Keratinocyte (primary cell): ENCODE results near the gene NPM3. TPM values are rescaled to one million over a fixed set of nuclear protein-coding genes. Genes with fewer than 3 reads are reported as not detected.

Source experiments
- DNase-seq: peaks from one replicate; pipeline ENCODE4 v3.0.0-alpha.2; 2011; ENCODE audit warnings: low read depth, missing footprints, low spot score
- FAIRE-seq: peaks from 2 replicates; lab custom pipeline; 2011; peaks lifted over from hg19 to GRCh38; lab: Jason Lieb, UNC
- H2AFZ ChIP-seq: 2 replicates; pipeline ENCODE4 v1.6.0; 2012; ENCODE audit warnings: low read length, control low read depth, inconsistent platforms; ENCODE audit not compliant: control insufficient read depth
- H3K27ac ChIP-seq: 2 replicates; pipeline ENCODE4 v1.5.1; 2011; ENCODE audit warnings: low read length; ENCODE audit not compliant: control insufficient read depth, insufficient read depth
- H3K27me3 ChIP-seq: 3 replicates; pipeline ENCODE4 v1.6.0; 2011; ENCODE audit warnings: low read length; ENCODE audit not compliant: control insufficient read depth, insufficient read depth; ENCODE audit errors: extremely low read depth
- H3K36me3 ChIP-seq, 2 experiments: 2 replicates in 1 of 2; 3 replicates in 1 of 2; pipeline ENCODE4 v1.5.1; 2011; ENCODE audit warnings: low read length in 2 of 2, mild to moderate bottlenecking in 1 of 2; ENCODE audit not compliant: control insufficient read depth in 2 of 2, insufficient read depth in 2 of 2; ENCODE audit errors: extremely low read depth in 1 of 2
- H3K4me1 ChIP-seq: 3 replicates; pipeline ENCODE4 v1.5.1; 2011; ENCODE audit warnings: low read length; ENCODE audit not compliant: control insufficient read depth, insufficient read depth; ENCODE audit errors: extremely low read depth
- H3K4me2 ChIP-seq: 3 replicates; pipeline ENCODE4 v1.6.0; 2011; ENCODE audit warnings: low read depth, low read length; ENCODE audit not compliant: control insufficient read depth, insufficient read depth; ENCODE audit errors: extremely low read depth
- H3K4me3 ChIP-seq, 3 experiments: fragments of 200-600 bp in 1 of 3; sonication (generic) in 1 of 3; 2 replicates in 2 of 3; 3 replicates in 1 of 3; pipeline ENCODE4 v1.5.1; 2011 to 2016; ENCODE audit warnings: low read length in 3 of 3, mild to moderate bottlenecking in 3 of 3, control low read depth in 2 of 3, inconsistent platforms in 1 of 3, low read depth in 1 of 3, mixed read lengths in 1 of 3, mixed run types in 1 of 3, moderate library complexity in 1 of 3; ENCODE audit not compliant: control insufficient read depth in 2 of 3, insufficient read depth in 2 of 3; ENCODE audit errors: extremely low read depth in 1 of 3
- H3K79me2 ChIP-seq: 2 replicates; pipeline ENCODE4 v1.6.0; 2012; ENCODE audit warnings: low read length; ENCODE audit not compliant: control insufficient read depth, insufficient read depth
- H3K9ac ChIP-seq: 3 replicates; pipeline ENCODE4 v1.6.0; 2011; ENCODE audit warnings: low read length; ENCODE audit not compliant: control insufficient read depth, insufficient read depth; ENCODE audit errors: extremely low read depth
- H3K9me1 ChIP-seq: 3 replicates; pipeline ENCODE4 v1.6.0; 2011; ENCODE audit warnings: low read length; ENCODE audit not compliant: control insufficient read depth, insufficient read depth; ENCODE audit errors: extremely low read depth
- H3K9me3 ChIP-seq: 2 replicates; pipeline ENCODE4 v1.5.1; 2012; ENCODE audit warnings: low read depth, low read length; ENCODE audit not compliant: control insufficient read depth
- H4K20me1 ChIP-seq: 3 replicates; pipeline ENCODE4 v1.6.0; 2011; ENCODE audit warnings: low read length; ENCODE audit not compliant: control insufficient read depth, insufficient read depth; ENCODE audit errors: extremely low read depth
- CTCF ChIP-seq, 3 experiments: IDR thresholded peaks in 1 of 3; conservative IDR thresholded peaks in 1 of 3; optimal IDR thresholded peaks in 1 of 3; 2 replicates in 2 of 3; 3 replicates in 1 of 3; pipeline versions ENCODE3 to v1.5.1; 2011; ENCODE audit warnings: low read length in 3 of 3, mild to moderate bottlenecking in 3 of 3, moderate library complexity in 2 of 3, control low read depth in 1 of 3, inconsistent platforms in 1 of 3; ENCODE audit not compliant: insufficient read depth in 2 of 3; ENCODE audit errors: extremely low read depth in 1 of 3
- EZH2 ChIP-seq: IDR thresholded peaks from one replicate; pipeline ENCODE4 v1.6.1; 2012; ENCODE audit warnings: inconsistent platforms, mild to moderate bottlenecking, low read length, moderate library complexity
- dilution Hi-C: fragments of 300-500 bp; cut with MboI; formaldehyde crosslinking; loops from one replicate; pipeline ENCODE4 v1.7.0; 2020; ENCODE audit warnings: low sequenced_read_pairs; ENCODE audit not compliant: extremely low pct_ligation_motif_present
- polyA plus RNA-seq, 5 experiments: library from polyadenylated mRNA; depleted of rRNA in 3 of 5; stranded (reverse) in 3 of 5; stranded (forward) in 1 of 5; unstranded in 1 of 5; fragments of >200 nt; gene quantifications; 1 replicate in 1 of 5; 2 replicates in 3 of 5; 3 replicates in 1 of 5; pipeline versions ENCODE4 v1.2.1 to v1.2.3, GENCODE V29; 2011 to 2012; ENCODE audit warnings: missing spikeins in 2 of 5, low read depth in 1 of 5, low replicate concordance in 1 of 5

Gene NPM3
- polyA plus RNA-seq, 1 donor (not counting 4 experiments of a cell fraction or from before 2014, with no cell fraction given): 77.2 TPM

DNA sequence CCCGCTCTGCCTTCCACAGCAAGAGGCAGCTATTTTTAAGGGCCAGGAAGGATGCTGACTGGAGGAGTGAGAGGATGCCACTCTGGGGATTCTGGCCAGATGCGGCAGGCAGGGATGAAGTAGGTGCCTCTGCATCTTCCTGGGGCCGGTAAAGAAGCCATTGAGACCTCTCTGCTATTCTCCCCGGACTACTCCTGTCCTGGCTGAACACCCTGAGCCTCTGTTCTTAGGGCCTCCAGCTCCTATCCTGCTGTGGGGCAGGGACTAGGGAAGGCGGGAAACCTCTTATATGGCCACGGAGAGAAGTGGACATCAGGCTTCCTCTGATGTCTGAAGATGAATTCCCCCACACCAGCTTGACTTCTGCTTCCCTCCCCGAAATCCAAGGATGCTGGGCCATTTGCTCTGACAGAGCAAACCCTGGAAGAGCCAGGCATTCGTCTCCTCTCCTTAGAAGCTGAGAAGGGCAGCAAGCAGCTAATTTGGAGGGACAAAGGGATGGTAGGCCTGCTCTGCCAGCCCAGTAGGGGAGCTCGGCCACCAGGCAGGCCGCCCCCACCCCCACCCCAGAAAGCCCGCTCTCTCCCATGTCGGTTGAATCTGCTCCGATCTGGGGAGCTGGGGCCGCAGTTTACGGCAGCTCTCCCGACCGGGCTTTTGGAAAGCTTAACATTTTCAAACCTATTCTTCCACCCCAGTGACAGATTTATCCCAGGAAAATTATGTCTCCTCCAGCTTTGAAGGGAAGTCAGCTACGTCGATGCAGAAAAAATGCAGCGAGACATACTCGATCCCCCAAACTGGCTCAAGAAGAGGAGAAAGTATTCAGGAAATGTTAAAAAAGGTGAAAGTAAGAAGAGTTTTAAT, 10.1 kb downstream of the NPM3 start:
- DNase-seq (no peak), FAIRE-seq (no peak)
- Histone ChIP-seq H3K9me3 (no peaks in the 10 kb centered on the region), H3K9me1 (no peaks in the 10 kb centered on the region), H3K27me3 (peaks cover 79% of the 10 kb centered on the region), H3K4me2 (no peak overlapping the region), H3K9ac (no peak overlapping the region), H2AFZ (no peak overlapping the region), H3K36me3 (peaks cover 0 to 3% of the 10 kb centered on the region in 2 experiments), H3K27ac (no peak overlapping the region), H3K4me3 (no peak overlapping the region), H3K79me2 (no peaks in the 10 kb centered on the region), H4K20me1 (peaks cover 8% of the 10 kb centered on the region), H3K4me1 (no peaks in the 10 kb centered on the region)
- dilution Hi-C loops: no loop called here
- no peak for TF ChIP-seq CTCF (optimal IDR thresholded peaks at IDR 0.05 in 1 of 3, IDR thresholded peaks at IDR 0.05 in 1 of 3, conservative IDR thresholded peaks at IDR 0.05 in 1 of 3; ENCODE audit: extremely low read depth in 1 of 3, insufficient read depth in 2 of 3, low read length in 3 of 3)
- peak; percentile 35 for TF ChIP-seq EZH2

- peaks cover 87% of the 10 kb centered on the region for H3K27me3 ChIP-seq
These were observed 11.0 kb downstream of the NPM3 start for GRCh38 chr10:101772017-101772894.

More at GRCh38 chr10:101772017-101772894, 11.0 kb downstream of the NPM3 start:
- H4K20me1 ChIP-seq: peaks cover 7% of the 10 kb centered on the region
- dilution Hi-C loops: no loop called here
- H3K9me1 ChIP-seq: no peaks in the 10 kb centered on the region
- H3K4me1 ChIP-seq: no peaks in the 10 kb centered on the region
- no peak overlapping the region for H3K4me2 ChIP-seq
- H3K79me2 ChIP-seq: no peaks in the 10 kb centered on the region
- no peaks in the 10 kb centered on the region for H3K9me3 ChIP-seq
- no peak overlapping the region for H3K27ac ChIP-seq
- TF ChIP-seq CTCF (optimal IDR thresholded peaks at IDR 0.05 in 1 of 3, IDR thresholded peaks at IDR 0.05 in 1 of 3, conservative IDR thresholded peaks at IDR 0.05 in 1 of 3; ENCODE audit: extremely low read depth in 1 of 3, insufficient read depth in 2 of 3, low read length in 3 of 3): no peak
- TF ChIP-seq EZH2: no peak
- no peak overlapping the region for H3K9ac ChIP-seq
- no peak overlapping the region for H3K4me3 ChIP-seq
- DNase-seq: no peak
- H3K36me3 ChIP-seq: no peaks in the 10 kb centered on the region
- FAIRE-seq: no peak
- H2AFZ ChIP-seq: no peak overlapping the region
